Left ventricle myocardium superior (tissue), 1 donor: Measurements from ENCODE around the gene RBM48. TPM values are rescaled to one million over a fixed set of nuclear protein-coding genes. Genes with fewer than 3 reads are reported as not detected.
A peak's percentile ranks its signal among the peaks of the same experiment; 100 is the strongest.
"Not testable (repeated sequence)": the region's sequence is repeated elsewhere in the genome, so short reads cannot be mapped to it uniquely, and the experiment has no call there.

Source experiments
- ATAC-seq: fragments of 200-7000 bp; cut with Tn5 transposase; one replicate; pipeline ENCODE4 v1.9.1; 2020; ENCODE audit warnings: mild to moderate bottlenecking, moderate library complexity
- DNase-seq: peaks from one replicate; pipeline ENCODE4 v3.0.0-alpha.2; 2020
- intact Hi-C: fragments of 100-400 bp; cut with micrococcal nuclease; formaldehyde crosslinking; loops from one replicate; pipeline ENCODE4 v1.11.0; 2022
- total RNA-seq: library from RNA; stranded (reverse); fragmentation: NEBNext Ultra II Directional; extraction: Animal tissue kit (Norgen Biotek cat#: 25700); gene quantifications from one replicate; pipeline ENCODE4 v1.2.1, GENCODE V29; 2021
- donor health status: DM: no; HTN: yes; CAD: no; lungs with severe emphysema.

RBM48 gene
- total RNA-seq, 1 donor from 2014 or later: 14.4 TPM

GRCh38 chr7:92528958-92529264, 316 bp downstream of the RBM48 start:
- ATAC-seq (no peak), DNase-seq (no peak)
- intact Hi-C loops: no loop called here

- intact Hi-C loops: no loop called here
- ATAC-seq: no peak
Measured at GRCh38 chr7:92534572-92534971, 6.0 kb downstream of the RBM48 start.

GRCh38 chr7:92543542-92543941, 14.9 kb downstream of the RBM48 start:
- intact Hi-C loops, DNase-seq, ATAC-seq: not testable (repeated sequence)

More at GRCh38 chr7:92534572-92534971, 6.0 kb downstream of the RBM48 start:
- DNase-seq: no peak

GRCh38 chr7:92545116-92545515, 16.5 kb downstream of the RBM48 start:
- DNase-seq, intact Hi-C loops: not testable (repeated sequence)

GRCh38 chr7:92546856-92547497, 18.4 kb downstream of the RBM48 start:
- no peak for DNase-seq
- peak; percentile 21 for ATAC-seq
- intact Hi-C loops: no loop called here

More at GRCh38 chr7:92545116-92545515, 16.5 kb downstream of the RBM48 start:
- not testable (repeated sequence) for ATAC-seq

- DNase-seq: peak; percentile 73
- intact Hi-C loops: no loop called here
- peak; percentile 94 for ATAC-seq
Measured at GRCh38 chr7:92547579-92547978, 19.0 kb downstream of the RBM48 start.

GRCh38 chr7:92550194-92550593, 21.6 kb downstream of the RBM48 start:
- intact Hi-C loops: no loop called here
- DNase-seq (no peak), ATAC-seq (peak; percentile 75)

- ATAC-seq: no peak
- no peak for DNase-seq
- intact Hi-C loops: no loop called here
Measured at GRCh38 chr7:92557249-92557648, 28.7 kb downstream of the RBM48 start.

GRCh38 chr7:92557808-92558362, 29.3 kb downstream of the RBM48 start:
- intact Hi-C loops: no loop called here
- no peak for DNase-seq
- no peak for ATAC-seq

- ATAC-seq (no peak), DNase-seq (no peak)
- intact Hi-C loops: no loop called here
Measured at GRCh38 chr7:92560602-92561001, 32.0 kb downstream of the RBM48 start.

- intact Hi-C loops: no loop called here
- no peak for ATAC-seq
- no peak for DNase-seq
Measured at GRCh38 chr7:92563345-92563744, 34.8 kb downstream of the RBM48 start.

- DNase-seq: no peak
- no peak for ATAC-seq
- intact Hi-C loops: no loop called here
Measured at GRCh38 chr7:92567460-92567859, 38.9 kb downstream of the RBM48 start.

- ATAC-seq (no peak), DNase-seq (no peak)
- intact Hi-C loops: no loop called here
Measured at GRCh38 chr7:92569137-92569536, 40.5 kb downstream of the RBM48 start.

- no peak for ATAC-seq
- intact Hi-C loops: no loop called here
- no peak for DNase-seq
Measured at GRCh38 chr7:92576296-92576695, 47.7 kb downstream of the RBM48 start.

GRCh38 chr7:92582948-92583347, 54.4 kb downstream of the RBM48 start:
- intact Hi-C loops: no loop called here
- no peak for ATAC-seq
- no peak for DNase-seq

GRCh38 chr7:92584953-92585352, 56.4 kb downstream of the RBM48 start:
- intact Hi-C loops: no loop called here
- ATAC-seq (no peak), DNase-seq (no peak)

- no peak for ATAC-seq
- intact Hi-C loops: no loop called here
Measured at GRCh38 chr7:92586403-92586802, 57.8 kb downstream of the RBM48 start.

GRCh38 chr7:92586841-92587240, 58.2 kb downstream of the RBM48 start:
- ATAC-seq (peak; percentile 8), DNase-seq (no peak)
- intact Hi-C loops: no loop called here

More at GRCh38 chr7:92586403-92586802, 57.8 kb downstream of the RBM48 start:
- DNase-seq: no peak
